ENCODE data around the gene HABP2.

HABP2 gene

DNA sequence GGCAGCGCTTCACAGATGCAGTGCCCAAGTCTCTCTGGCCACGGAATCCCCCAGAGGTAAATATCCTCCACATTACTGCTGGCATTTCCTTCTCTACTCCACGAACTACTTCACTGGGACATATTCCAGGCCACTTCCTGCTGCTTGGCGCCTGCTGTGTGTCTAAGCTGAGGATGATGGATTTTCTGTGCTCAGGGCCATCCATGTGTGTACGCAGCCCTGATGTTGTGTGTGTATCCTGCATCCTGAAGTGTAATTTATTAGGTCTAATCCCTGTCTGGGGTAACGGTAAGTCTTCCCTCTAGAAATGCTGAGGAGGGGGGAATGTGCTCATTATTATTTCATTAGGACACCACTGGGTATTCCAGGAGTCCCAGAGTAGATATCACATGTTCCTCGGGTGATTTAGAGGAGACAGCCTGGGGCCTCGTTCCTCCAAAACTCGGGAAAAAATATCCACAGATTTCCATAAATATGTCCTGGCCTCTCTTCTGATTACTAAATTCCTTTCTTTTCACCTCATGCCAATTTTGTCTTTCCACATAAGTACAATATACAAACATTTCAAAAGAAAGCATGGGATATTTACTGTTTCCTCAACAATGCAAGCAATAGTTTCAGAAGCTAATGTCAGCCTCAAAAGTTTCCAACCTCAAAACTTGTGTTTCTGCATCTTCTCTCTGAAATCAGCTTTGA lies 25.5 kb upstream of the HABP2 start:
- DNase-seq = no peak

DNA sequence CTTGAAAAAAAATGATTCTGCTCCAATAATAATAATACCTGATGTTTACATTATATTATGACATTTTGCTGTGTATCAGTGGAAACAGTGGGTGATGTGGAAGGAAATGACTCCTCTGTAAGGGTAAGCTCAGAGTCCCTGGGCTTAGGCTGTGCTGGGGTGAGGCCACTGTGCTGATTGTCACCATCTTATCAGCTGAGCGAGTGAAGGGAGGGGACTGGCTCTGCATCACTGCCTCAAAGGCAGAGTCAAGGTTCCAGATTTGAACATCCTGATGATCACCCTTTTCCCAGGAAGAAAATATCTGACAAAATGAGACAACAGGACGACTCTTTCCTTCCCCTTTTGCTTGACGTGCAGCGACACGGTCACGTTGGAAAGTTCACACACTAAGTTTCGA lies 24.0 kb upstream of the HABP2 start:
- no peak for DNase-seq

DNA sequence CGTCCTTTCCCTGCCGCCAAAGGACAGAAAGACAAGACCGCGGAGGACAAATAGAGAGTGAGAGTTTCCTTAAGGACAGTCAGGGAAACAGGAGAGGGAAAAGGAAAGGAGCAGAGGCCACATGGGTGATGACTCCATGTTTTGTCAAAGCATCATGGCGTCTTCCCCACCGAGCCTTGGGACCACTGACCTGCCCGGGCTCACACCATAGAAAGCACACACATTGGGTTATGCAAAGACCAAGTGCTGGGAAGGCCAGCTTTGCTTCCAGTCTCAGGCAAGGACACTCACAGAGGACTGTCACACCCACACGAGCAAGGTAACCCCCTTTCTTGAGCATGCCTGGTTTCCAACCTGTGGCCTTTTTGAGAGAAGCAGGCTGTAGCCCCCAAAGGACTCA lies 23.3 kb upstream of the HABP2 start:
- no peak for DNase-seq

DNA sequence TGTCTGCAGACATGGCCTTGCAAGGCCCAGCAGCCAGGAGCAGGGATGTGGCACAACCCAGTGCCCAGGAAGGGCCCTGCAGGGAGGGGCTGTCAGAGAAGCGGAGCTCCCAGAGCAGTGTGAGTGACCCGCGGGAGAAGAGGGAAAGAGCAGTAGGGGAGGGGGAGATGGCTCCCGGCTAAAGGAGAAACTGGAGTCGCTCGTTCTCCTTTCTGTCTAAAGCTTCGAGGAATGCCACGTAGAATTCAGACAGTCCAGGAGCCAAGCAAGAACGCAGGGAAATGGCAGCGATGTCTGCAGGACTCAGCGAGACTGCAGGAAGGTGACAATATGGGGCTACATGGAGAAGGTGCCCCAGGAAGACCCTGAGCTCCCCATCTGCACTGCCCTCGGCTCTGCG lies 22.4 kb upstream of the HABP2 start:
- no peak for DNase-seq

DNA sequence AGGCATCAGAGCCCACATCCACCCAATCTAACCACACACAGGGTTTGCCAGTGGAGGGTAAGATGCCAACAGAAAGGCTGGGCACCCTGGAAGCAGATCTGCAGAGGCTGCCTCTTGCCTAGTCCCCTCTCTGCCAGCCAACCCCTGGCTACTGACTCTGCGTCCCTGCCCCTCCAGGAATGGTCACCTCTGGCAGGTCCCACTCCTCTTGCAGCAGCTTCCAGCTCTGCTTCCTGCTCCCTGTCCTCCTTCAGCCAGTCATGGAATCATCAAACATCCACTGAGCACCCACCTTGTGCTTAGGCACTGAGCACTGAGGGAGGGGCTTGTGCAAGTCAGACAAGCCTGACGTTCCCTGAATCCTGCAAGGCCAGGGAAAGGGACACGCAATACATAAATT lies 20.1 kb upstream of the HABP2 start:
- DNase-seq = no peak

DNA sequence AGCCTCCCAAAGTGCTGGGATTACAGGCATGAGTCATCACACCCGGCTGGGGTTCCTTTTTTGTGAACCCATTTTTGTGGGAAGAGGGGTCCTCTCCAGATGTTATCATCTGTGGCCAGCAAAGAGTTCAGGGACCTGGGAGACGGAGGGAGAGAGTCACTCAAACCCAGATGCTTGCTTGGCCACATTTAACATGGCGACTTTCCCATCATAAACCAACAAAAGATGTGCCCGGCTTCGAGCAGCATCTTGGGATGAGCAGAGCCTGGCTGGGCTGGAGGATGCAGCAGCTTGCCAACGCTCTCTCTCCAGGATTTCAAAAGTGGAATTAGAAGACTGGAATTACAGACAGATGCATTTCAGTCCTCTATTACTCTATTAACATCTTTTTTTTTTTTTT lies 19.1 kb upstream of the HABP2 start:
- no peak for DNase-seq

DNA sequence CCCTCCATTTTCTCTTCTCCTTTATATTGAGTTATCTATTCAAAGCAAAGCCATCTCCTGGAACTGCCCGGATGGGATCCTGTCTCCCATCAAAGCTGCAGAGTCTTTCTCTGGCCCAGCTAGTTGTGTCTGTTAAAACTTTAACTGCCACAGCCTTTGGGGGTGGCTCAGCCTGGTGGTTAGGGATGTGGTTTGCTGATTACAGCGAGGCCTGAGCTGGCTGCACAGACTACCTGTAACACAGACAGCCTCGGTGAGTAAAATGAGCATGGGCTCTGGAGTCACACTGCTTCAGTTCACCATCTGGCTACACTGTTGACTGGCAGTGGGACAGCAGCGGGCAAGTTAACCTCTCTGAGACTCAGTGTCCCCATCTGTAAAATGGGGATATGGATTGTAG lies 18.4 kb upstream of the HABP2 start:
- no peak for DNase-seq

DNA sequence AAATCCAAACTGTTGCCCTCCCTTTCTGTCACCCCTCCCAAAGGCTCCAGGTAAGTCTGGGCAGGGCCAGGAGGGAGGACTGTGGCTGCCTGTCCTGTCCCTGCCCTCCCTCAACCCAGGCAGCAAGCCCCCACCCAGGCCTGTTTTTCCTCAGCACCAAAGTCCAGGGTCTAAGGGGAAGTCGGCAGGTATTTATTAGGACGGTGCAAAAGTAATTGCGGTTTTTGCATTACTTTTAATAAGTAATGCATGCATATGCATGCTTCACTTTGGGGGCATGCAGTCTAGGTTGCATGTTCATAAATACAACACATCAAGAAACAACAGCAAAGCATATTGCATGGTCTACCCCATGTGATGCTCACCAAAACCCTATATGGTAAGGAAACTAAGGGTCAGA lies 15.2 kb upstream of the HABP2 start:
- no peak for DNase-seq

DNA sequence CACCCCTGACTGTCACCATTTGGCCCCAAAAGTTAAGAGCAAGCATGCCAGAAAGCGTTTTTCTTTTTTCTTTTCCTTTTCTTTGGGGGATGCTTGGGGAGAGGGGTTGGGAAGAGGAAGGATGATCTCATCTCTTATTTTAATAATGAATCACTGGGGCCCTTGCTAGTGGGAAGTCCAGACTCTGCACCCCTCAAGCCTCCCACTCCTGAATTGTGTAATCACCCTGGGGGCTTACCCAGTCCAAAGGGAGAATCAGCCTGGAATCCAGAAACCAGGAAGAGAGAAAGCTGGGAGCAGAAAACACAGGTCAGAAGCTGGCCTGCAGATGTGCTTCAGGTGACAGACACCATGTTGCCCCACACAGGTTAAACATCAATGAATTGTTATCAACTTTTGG lies 14.7 kb upstream of the HABP2 start:
- DNase-seq = no peak

DNA sequence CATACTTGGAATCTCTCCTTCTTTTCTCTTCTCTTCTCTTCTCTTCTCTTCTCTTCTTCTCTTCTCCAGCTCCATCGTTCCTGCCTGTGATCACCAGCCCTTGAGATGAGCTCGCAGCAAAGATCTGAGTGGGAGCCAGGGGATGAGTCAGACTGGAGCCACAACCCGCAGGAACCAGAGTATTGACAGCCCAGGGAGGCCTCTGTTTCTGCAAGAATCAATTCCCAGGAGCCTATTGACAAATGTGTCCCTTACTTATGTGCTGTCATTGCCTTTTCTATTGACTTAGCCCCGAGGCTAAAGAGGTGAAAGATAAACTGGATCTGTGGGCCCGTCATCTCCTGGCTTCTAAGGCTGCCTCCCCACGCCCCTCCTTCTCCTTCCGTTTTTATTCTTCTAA lies 13.1 kb upstream of the HABP2 start:
- no peak for DNase-seq

DNA sequence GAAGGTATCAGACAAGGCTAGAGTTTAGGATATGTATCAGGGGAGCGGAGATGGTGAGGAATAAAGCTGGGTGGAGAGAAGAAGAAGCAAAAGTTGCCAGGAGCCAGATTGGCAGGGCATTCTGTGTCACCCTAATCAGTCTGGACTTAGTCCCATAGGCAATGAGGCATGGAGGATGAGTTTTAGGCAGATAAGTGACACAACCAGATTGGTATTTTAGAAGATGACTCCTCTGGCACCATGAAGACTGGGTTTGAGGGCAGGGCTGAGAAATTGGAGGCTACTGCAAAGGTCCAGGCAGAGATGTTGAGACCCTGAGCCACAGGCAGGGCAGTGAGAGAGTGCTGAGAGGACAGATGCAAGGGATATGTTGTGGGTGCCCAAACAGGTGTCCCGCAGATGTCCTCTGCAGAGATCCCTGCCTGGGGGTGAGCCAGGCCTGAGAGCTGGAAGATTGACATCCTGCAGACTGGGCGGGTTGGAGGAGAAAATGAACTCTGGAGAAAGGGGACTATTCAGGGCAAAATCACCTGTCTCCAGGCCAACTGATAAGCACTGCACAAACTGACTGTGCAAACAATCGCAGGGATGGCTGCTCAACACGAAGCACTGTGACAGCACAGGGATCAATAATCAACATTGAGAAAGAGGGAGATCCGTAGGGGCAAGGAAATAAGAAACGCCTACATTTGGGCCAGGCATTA lies 11.9 kb upstream of the HABP2 start:
- no peak for DNase-seq

DNA sequence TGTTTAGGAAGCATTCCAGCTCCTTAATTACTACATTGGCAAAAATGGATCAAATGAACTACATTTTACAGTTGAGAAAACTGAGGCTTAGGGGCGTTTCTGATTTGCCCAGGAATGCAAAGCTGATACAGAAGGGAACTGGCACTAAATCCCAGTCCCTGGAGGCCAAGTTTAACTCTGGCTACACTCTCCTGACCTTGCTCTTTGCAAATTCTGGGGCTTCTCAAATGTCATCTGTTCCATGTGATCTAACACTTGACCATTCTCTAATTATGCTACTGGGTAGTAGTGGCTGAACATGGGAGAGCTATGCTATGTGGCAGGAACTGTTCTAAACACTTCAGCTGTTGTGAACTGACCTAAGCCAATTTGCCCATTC lies 11.3 kb upstream of the HABP2 start:
- DNase-seq = no peak

DNA sequence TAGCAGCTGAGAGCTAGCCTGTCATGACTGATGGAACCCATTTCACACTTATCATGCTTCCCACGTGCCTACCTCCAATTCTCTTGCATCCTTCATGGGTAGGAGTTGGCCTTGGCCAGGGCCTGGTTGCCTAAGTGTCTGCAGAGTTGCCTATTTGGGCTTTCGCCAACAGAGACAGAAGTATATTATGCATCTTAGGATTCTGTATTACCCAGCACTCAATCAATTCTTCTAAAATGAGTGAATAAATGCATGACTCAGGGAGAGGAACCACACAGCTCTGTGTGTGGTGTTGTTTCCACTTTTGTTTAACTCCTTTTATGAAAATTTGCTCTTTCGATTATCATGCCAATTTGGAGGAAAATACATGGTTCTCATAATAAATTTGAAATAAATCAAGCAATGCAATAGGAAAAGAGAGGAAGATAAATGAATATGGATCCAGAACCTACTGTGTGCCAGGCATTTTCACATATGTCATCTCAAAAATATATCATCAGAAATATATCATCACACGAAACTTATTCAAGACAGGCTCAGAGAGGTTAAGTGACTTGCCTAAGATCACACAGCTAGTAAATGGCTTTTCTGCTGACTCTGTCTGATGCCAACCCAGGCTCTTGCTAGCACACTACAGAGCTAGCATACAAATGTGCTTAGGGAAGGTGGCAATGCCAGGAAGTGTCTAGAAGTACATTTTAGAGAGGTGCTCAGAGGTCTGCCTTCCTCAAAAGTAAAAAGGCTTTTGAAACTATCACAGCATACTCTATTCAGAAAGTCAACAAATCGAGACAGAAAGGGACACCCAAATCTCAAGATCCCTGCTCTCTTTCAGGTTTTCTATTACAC lies 9.5 kb upstream of the HABP2 start:
- DNase-seq = no peak

DNA sequence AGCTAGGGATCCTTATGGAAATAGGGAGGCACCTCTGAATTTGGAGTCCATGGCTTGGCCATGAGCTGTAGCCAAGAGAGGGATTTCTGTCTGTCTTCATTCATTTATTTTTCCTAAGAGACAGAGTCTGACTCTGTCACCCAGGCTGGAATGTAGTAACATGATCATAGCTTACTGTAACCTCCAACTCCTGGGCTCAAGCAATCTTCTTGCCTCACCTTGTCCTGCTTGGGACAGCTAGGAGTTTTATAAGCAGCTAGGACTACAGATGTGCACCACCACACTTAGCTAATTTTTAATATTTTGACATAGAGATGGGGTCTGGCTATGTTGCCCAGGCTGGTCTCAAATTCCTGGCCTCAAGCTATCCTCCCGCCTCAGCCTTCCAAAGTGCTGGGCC lies 8.5 kb upstream of the HABP2 start:
- DNase-seq = no peak

DNA sequence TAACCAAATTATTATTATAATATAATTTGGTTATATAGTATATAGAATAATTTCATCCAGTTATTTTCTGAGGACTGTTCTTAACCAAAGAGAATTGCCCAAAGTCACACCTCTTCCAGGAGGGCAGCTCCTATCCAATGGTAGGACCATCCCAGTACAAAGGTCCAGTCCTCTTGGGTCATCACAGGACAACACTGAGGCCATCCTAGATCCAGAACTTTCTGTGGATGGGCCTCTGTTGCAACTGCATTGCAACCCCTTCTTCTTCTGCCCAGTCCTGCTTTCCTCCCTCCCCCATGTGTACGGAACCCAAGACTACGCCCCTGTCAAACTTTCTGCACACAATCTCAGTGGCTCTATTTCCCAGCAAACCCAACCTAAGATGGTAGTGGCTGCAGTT lies 5.4 kb upstream of the HABP2 start:
- no peak for DNase-seq

DNA sequence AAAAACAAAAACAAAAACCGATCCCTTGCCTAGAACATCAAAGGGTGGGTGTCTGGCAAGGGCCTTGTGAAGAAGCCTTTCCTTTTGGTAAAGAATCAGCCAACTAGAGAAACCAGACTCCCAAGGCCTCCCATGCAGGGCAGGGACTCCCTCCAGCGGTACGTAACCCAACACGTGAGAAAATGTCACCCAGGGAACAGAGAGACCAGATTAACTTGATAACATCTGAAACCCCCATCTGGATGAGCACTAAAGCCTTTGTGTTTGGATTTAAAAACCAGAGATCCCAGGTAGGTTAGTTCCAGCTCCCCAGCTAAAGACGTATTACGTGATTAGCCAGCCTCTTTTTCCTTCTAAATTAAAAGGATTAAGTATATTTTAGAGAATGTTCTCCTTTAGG lies 3.0 kb upstream of the HABP2 start:
- DNase-seq = no peak

DNA sequence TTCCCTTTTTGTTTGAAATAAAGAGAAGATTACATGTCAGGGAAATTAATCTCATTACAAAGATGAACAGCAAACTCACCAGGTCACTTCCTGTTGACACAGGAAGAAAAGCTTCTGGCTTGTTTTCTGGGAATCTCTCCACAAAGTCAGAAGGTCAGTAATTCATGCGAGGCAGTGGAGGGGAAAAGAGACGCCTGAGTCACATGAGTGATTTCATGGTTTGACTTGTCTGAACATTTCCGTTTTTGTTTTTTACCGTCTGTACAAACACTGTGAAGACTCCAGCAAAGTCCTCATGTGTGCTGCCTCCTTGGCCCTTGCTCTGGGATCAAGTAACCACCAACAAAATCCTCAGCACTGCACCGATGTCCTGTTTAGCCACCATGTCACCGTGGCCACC lies 2.5 kb upstream of the HABP2 start:
- DNase-seq = no peak

DNA sequence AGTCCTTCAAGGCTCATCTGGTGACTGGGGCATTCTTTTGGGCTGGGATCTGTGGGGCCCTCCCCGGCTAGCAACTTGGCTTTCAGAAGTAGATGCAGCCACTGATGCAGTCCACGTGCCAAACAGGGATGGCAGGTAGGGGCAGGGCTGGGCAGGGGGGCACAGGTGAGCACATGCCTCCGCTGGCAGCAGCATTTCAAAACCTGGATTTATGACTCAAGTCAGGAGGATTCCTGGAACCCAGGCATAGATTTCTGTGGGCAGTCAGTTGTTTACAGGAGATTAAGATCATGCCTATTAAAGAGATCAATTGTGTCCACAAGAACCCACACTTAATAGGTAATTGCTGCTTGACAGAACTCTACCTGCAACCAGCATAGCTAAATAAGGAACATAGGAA lies 839 bp upstream of the HABP2 start:
- no peak for DNase-seq

DNA sequence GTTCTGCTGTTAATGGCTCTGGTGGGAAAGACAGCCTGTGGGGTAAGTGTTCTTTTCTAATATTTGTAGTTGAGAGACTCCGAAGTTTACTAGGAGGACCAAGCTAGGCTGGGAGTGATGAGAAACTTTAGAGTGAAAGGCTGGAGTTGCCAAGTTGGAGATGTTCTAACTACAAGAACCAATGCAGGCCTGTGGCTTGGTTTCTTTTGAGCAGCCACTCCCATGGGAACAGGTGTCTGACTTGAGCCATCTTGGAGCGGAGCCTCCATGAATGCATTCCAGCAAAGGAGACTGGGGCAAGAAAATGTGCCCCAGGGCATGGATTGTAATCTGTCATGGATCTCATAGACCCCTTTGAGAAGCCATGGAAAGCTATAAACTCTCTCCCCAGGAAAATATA lies 296 bp downstream of the HABP2 start:
- no peak for DNase-seq

DNA sequence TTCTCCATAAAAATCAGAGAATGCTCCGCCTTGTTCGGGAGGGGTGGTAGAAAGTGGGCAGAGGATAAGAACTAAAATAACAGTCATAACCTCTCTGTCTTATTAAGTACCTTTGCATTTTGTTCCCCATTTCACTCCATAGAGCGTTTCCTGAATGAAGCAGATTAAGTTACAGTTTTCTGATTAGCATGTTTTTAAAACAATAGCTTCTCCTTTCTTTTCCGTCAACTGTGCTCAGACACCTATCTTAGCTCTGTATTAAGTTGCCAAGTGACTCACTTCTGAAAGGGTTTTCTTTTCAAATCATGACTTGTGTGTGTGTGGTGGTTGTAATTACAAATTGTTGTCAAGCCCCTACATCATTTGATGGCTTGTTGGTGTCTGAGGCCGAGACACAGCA lies 1.4 kb downstream of the HABP2 start:
- no peak for DNase-seq

DNA sequence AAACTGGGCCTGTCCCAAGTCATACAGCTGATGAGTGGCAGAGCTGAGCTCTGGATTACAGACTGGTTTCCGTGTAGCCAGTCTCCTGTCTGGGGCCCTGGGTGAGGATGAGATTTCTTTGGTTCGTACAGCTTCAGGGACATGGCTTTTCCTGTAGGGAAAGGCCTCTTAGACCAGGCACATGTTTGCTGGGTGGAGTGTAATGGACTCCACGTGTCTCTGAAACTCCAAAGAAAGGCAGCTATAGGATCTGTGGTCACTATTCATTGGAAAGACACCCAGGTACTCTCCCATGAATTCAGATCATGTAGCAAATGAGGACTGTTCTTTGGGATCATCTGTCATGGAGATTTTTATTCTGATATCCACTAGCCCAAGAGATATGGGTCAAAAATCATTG lies 2.4 kb downstream of the HABP2 start:
- DNase-seq = no peak

DNA sequence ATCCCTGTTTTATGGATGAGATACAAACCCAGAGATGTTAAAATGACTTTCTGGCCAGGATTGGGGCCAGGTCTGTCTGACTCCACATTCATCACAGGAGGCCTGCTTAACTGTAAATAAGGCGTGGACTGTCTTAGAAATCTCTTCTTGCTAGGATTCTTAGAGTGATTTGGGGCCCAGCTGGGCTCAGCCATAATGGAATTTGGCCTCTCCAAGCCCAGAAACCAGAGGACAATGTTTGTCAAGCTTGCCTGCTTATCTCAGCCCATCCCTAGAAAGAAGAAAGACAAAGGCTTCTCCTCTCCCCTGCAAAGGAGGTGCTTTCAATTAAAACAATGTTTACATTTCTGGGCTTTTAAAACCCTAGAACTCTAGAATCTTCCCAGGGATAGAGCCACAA lies 2.9 kb downstream of the HABP2 start:
- no peak for DNase-seq

DNA sequence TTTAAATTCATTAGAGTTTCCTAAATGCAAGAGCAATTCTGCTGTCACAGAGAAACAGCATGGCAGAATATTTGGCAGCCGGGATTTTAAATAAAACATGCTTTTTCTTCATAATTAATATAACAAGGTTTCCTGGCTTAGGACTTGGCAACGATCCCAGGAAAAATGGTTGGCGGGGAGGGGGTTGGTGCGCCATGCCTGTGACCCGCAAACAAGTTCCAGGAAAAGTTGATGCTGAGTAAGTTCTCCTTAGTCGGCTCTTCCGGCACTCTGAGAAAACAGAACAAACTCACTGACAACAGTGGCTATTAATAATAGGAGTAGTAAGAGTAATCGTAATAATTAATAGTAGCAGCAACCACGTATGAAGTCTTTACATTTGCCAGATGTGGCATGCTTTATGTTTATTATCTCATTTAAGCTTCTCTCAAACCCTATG lies 4.6 kb downstream of the HABP2 start:
- DNase-seq = no peak

DNA sequence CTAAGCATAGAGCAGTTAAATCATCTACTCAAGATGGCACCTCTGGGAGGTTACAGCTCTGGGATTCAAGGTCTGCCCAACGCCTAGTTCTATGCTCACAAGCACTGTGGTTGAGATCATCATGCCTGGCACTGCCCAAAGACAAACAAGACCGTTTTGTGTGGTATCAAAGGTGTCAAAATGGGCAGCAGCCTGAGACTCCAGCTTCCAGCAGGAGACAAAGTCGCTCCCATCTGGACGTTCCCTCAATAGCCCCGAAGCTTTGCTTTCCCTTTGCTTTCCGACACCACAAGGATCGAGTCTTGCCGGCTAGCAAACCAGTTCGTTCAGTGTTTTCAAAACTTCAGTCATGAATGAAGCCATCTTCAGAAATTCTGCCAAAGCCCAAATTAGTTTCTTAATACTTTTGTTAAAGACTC lies 5.1 kb downstream of the HABP2 start:
- DNase-seq = no peak

All from SHP77 (cell line).